HG03135 (cell line): ENCODE data around the gene CRAT.

Experiments used
- ATAC-seq: cut with Tn5 transposase; IDR thresholded peaks from one replicate; pipeline ENCODE4 v1.9.1; 2021; ENCODE audit warnings: mild to moderate bottlenecking, moderate library complexity; ENCODE audit not compliant: unreplicated experiment

CRAT gene

DNA sequence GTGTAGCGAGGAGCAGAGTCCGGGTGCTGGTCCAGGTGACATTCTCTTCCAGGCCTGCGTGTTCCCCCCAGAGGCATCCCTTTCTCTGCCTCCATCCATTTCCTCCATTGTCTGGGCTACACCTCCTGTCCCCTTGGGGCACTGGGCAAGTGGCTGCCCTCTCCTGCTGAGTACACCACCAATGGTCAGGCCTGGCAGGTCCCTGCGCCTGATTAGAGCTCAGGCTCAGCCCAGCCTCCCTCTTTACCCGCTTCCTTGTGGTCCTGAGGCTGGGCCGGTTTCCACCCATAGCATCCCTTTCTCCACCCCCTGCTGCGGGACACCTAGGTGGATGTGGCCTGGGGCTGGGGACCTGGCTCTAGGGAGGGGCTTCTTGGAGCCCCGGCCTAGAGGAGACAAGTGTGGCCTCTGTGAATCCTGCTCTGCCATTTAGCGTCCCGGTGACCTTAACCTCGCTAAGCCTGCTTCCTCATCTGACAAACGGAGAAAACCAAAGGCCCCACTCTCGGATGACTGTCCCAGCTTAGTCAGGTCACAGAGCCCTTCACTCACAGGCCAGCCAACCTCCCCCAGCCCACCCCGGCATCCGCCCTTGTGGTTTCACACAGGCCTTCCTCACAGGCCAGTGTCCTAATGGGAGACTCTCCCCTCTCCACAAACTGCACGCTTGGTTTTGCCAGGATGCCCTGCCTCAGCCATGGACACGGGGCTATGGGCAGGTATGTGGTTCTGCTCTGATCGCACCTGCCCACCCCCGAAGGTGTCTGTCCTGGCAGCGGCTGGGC is 16.8 kb downstream of the CRAT start:
- ATAC-seq: no peak

DNA sequence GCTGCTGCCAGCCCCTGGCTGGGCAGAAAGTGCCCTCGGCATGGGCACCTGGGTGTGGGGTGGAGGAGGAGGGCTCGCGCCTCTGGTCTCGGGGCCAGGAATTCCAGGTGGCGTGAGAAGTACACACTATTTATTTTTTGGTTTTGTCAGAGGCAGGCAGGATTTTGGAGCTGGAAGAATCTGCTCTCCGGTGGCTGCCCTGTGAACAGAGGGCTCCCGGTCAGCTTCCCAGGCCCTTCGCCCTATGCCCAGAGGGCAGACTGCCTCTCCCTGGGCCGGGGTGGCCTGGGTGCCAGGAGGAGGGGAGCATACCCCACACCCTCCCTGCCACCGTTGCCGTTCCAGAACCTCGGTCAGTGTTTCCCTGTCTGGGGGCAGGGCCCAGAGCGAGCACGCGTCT is 21.3 kb downstream of the CRAT start:
- no peak for ATAC-seq

GRCh38 chr9:129084087-129084486 is 26.5 kb downstream of the CRAT start:
- ATAC-seq: no peak

- no peak for ATAC-seq
Observed at GRCh38 chr9:129081388-129081904, 29.1 kb downstream of the CRAT start.

DNA sequence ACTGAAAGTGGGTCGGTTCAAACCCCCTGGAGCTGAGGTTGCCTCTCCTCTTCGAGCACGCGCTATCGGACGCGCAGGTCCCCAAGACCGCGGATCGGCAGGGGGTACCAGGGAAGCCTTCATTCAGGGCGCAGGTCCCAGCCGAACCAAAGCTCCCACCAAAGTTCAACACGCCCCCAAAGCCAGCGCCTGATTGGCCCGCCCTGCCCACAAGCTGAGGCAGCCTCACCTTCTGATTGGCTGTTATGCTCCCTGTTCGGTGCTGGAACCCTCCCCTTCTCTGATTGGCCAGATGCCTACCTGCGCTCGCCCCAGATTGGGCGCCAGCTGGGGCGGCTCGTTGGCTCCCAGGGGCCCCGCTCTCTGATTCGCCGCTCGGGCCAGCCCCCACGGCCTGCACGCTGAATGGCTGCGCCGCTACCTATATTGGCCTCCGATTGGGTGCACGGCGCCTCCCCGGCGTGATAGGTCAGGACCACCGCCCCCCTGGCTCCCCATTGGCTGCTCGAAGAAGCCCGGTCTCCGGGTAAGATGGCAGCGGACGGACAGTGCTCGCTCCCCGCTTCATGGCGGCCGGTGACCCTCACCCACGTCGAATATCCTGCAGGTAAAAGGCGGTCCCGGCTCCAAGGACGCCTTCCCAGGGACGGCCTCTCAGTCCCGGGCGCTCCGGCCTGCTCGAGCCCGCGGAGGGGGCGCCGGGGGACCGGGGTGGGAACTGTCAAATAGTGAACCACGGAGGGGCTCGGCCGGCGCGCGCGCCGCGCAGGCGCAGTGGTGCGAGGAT is 29.8 kb downstream of the CRAT start, which contains the start of gene DOLPP1:
TSS of gene DOLPP1 (plus strand) at position 511 of the 787 bp plus-strand sequence. CDS start at position 532, 21 bp downstream.
- ATAC-seq: peak; percentile 91

GRCh38 chr9:129080298-129080600 is 30.3 kb downstream of the CRAT start:
- peak; percentile 1 for ATAC-seq

GRCh38 chr9:129079829-129080228 is 30.8 kb downstream of the CRAT start:
- no peak for ATAC-seq

DNA sequence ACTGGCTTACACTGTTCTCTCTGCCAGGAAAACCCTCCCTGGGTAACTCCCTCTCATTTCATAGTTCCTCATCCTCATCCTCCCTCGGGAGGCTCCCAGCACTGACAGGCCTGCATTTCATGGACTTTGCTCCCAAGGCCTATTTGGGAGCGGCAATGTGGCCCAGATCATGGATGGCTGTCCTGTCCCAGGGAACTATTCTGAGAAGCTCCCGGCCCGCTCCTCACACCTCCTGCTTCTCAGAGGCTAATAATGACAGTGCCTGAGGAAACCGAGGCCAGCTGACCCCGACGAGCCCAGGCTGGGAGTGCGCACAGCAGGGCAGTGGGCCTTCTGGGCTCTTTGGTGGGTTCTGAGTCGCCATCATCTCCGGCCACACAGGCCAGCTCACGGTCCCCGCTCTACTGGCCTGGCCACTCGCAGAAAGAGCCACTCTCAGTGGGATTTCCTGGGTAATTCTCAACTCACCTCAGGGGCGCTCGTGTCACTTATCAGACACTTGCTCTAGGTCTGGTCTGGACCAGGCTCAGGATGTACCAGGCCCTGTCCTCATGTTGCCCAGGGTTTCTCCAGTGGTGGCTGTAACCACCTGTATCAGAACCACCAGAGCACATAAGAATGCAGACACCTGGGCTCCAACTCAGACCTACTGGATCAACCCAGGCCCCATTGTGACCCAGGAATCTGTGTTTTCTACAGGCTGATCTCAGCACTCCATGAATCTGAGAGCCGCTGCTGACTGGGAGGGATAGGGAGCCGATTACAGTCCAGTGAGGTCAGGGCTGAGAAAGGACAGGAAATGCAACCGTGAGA is 31.7 kb downstream of the CRAT start:
- ATAC-seq: no peak

DNA sequence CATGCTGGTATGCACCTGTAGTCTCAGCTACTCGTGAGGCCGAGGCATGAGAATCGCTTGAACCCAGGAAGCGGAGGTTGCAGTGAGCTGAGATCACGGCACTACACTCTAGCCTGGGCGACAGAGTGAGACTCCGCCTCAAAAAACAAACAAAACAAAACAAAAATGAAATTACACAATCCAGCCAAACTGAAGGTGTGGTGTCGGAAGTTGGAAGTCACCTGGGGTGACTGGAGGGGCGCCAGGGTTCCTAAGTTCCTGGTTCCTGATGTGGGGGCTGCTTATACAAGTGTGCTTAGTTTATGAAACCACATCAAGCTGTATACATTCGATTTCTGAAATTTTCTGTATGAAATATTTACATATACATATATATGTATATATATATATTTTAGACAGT is 33.4 kb downstream of the CRAT start:
- no peak for ATAC-seq

- ATAC-seq: no peak
Observed at GRCh38 chr9:129076640-129077037, 34.0 kb downstream of the CRAT start.

GRCh38 chr9:129075996-129076639 is 34.5 kb downstream of the CRAT start:
- no peak for ATAC-seq

DNA sequence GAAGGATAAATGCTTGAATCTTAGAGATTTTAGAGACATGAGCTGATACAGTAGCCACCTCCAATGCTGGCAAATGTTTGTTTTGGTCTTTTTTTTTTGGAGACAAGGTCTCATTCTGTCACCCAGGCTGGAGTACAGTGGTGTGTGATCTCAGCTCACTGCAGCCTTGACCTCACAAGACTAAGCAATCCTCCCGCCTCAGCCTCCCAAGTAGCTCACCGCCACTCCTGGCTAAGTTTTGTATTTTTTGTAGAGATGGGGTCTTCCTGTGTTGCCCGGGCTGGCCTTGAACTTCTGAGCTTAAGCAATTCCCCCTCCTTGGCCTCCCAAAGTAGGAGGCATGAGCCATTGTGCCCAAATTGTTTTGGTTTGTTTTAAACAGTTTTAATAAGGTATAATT is 36.5 kb downstream of the CRAT start:
- ATAC-seq: no peak

- no peak for ATAC-seq
Observed at GRCh38 chr9:129073404-129073803, 37.2 kb downstream of the CRAT start.

GRCh38 chr9:129072171-129072570 is 38.4 kb downstream of the CRAT start:
- no peak for ATAC-seq

DNA sequence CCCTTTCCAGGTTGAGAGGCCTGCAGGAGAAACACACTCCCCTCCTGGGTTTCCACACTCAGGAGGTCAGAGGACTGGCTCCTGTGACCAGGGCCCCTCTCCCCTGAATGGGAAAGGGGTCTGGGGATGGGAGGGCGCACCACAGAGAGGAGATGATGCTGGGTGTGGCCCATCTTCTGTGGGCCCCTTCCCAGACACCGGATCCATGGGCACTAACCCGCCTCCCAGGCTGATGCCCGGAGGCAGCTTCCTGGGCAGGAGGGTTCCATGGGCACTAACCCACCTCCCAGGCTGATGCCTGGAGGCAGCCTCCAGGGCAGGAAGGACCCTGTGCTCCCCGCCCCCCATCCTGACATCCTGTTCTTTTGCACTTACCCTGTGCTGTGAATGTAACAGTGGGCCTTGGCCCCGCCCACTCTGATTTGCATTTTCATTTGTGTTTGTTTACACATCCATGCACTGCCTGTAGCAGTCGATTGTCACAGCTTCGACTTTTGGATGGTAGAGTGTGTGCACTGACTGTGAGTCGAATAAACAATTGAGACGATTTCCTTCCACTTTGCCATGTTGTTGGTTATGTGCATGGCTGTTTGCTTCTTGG is 39.0 kb downstream of the CRAT start:
- ATAC-seq: no peak

DNA sequence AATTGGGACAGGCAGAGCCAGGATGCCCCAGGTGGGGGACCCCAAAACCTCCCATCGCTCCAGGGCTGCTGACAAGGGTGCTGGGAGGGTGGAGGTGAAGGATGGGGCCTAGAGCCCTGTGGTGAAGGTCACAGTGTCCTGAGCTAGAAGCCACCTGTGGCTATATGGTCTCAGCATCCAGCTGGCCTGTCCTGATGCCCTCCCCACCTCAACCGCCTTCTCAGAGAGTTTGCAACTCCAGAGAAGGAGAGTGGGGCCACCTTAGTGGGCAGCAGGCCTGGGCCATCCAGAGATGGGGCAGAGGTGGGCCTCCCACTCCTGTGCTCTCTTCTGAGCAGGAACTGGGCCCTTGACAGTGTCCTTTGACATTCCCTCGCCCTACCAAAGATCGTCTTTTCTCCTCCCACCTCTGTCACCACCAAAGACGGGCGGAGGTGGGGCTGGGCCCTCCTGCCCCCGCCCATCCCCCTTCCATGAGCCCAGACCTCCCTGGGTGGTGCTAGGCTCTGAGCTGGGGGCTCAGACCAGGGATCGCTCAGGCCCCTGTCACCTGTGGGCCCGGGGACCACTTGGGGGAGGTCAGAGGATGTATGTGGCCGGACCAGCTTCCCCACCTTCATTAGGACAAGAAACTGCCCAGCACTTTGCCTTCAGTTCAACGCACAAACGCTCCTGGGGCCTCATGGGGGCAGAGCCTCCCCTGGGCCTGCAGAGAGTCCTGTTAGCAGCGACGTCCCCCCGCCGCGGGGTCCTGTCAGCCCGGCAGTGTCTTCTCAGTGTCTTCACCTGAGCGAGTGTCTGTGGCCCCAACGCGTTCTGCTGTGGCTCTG is 39.7 kb downstream of the CRAT start:
- no peak for ATAC-seq

DNA sequence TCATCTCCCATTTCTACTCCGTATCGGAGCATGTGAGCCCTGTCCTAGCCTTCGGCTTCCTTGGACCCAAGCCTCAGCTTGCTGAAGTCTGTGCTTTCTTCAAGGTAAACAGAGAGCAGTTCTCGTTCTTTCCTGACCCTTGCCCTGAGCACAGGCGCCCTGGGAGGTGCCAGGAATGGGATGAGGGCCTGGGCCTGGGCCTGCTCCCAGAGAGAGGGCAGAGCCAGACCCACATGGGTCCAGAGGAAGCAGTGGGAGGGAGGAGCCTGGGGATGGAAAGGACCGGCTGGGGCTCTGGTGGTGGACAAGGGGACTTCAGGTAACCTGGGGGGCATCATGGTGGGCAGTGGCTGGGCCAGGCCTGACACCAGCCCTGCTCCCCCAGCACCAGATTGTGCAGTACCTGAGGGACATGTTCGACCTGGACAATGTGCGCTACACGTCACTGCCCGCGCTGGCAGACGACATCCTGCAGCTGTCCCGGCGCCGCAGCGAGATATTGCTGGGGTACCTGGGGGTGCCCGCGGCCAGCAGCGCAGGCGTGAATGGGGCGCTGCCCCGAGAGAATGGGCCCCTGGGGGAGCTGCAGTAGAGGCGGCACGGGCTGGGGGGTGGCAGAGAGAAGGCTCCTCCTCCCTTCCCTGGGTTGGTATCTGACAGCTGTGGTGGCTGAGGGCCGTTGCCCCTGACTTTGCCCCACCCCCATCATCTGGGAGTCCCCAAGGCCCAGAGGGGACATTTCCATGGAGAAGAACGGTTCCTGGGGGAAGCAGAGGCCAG is 40.5 kb downstream of the CRAT start:
- no peak for ATAC-seq

GRCh38 chr9:129068990-129069861 is 41.4 kb downstream of the CRAT start:
- ATAC-seq: peak; percentile 76
